HepG2 (cell line): ENCODE data around the gene CNTN4. TPM values are rescaled to one million over a fixed set of nuclear protein-coding genes. Genes with fewer than 3 reads are reported as not detected.

Experiments
- ATAC-seq: fragments of 200-7000 bp; cut with Tn5 transposase; 3 replicates; pipeline ENCODE4 v1.9.1; 2020; ENCODE audit warnings: mild to moderate bottlenecking, moderate library complexity
- BruUV-seq: library from RNA; stranded (reverse); fragments of 400-500 nt; replicated peaks from 2 replicates; lab custom pipeline; 2021; lab: Mats Ljungman, UMichigan
- CTCF ChIA-PET: fragments of 300-600 bp; formaldehyde crosslinking; extraction: SDS; loops from one replicate; lab custom pipeline; 2021; ENCODE audit warnings: low total read pairs, inconsistent platforms, low intra/inter-chr PET ratio; lab: Yijun Ruan, JAX
- POLR2A ChIA-PET: fragments of 350-600 bp; sonication (Branson Sonifier 250); formaldehyde crosslinking; loops from one replicate; lab custom pipeline; 2020; ENCODE audit warnings: antibody characterized with exemption, inconsistent platforms; lab: Yijun Ruan, JAX
- DNase-seq: peaks from one replicate; pipeline ENCODE4 v3.0.0-alpha.2; 2015; ENCODE audit warnings: low spot score
- FAIRE-seq: peaks from 3 replicates; lab custom pipeline; 2011; peaks lifted over from hg19 to GRCh38; lab: Jason Lieb, UNC
- H2AFZ ChIP-seq: one replicate; pipeline ENCODE4 v1.6.1; 2011; ENCODE audit warnings: low read length, inconsistent platforms
- H3K27ac ChIP-seq: fragments of 300-600 bp; 3 replicates; pipeline ENCODE4 v1.8.0; 2011; ENCODE audit warnings: mixed run types, mild to moderate bottlenecking, mixed read lengths, low read length, inconsistent platforms; ENCODE audit not compliant: insufficient read depth; ENCODE audit errors: extremely low read length
- H3K27me3 ChIP-seq, 2 experiments: fragments of 200-600 bp in 1 of 2; 2 replicates in 1 of 2; 3 replicates in 1 of 2; pipeline versions ENCODE4 v1.6.0 to v1.8.0; 2011; ENCODE audit warnings: low read length in 2 of 2, mild to moderate bottlenecking in 2 of 2, moderate library complexity in 2 of 2, inconsistent platforms in 1 of 2; ENCODE audit not compliant: insufficient read depth in 2 of 2, control insufficient read depth in 1 of 2
- H3K36me3 ChIP-seq, 2 experiments: fragments of 200-600 bp in 1 of 2; replicated peaks in 1 of 2; 2 replicates in 1 of 2; 3 replicates in 1 of 2; pipeline versions ENCODE4 v1.5.1 to v1.8.0; 2011; ENCODE audit warnings: low read length in 2 of 2, inconsistent platforms in 1 of 2; ENCODE audit not compliant: insufficient read depth in 2 of 2, control insufficient read depth in 1 of 2
- H3K4me1 ChIP-seq: 2 replicates; pipeline ENCODE4 v1.5.1; 2012; ENCODE audit warnings: low read length, inconsistent platforms; ENCODE audit not compliant: insufficient read depth
- H3K4me2 ChIP-seq: 2 replicates; pipeline ENCODE4 v1.6.0; 2011; ENCODE audit warnings: low read depth, low read length, inconsistent platforms
- H3K4me3 ChIP-seq, 3 experiments: fragments of 200-600 bp in 1 of 3; sonication (generic), shearing (Covaris generic) in 1 of 3; replicated peaks in 1 of 3; 2 replicates each; pipeline ENCODE4 v1.5.1; 2011 to 2016; ENCODE audit warnings: low read length in 3 of 3, inconsistent platforms in 2 of 3, low read depth in 2 of 3, mild to moderate bottlenecking in 2 of 3, control low read depth in 1 of 3, mixed read lengths in 1 of 3; ENCODE audit not compliant: insufficient read depth in 1 of 3
- H3K79me2 ChIP-seq: one replicate; pipeline ENCODE4 v1.6.1; 2011; ENCODE audit warnings: low read length, inconsistent platforms; ENCODE audit not compliant: insufficient read depth
- H3K9ac ChIP-seq: 2 replicates; pipeline ENCODE4 v1.6.0; 2011; ENCODE audit warnings: mild to moderate bottlenecking, low read depth, low read length, inconsistent platforms; ENCODE audit not compliant: insufficient read depth
- H3K9me3 ChIP-seq: 2 replicates; pipeline ENCODE4 v1.5.1; 2012; ENCODE audit warnings: mild to moderate bottlenecking, low read length
- H4K20me1 ChIP-seq: 2 replicates; pipeline ENCODE4 v1.6.0; 2011; ENCODE audit warnings: inconsistent platforms, mild to moderate bottlenecking, low read length, moderate library complexity; ENCODE audit not compliant: insufficient read depth
- AHDC1 ChIP-seq: sonication (generic); formaldehyde crosslinking; IDR thresholded peaks from 2 replicates; pipeline ENCODE4 v1.5.1; 2020; ENCODE audit warnings: mild to moderate bottlenecking, missing genetic modification reagents, borderline replicate concordance
- ATRX ChIP-seq: sonication (generic); formaldehyde crosslinking; IDR thresholded peaks from 2 replicates; pipeline ENCODE4 v1.4.0; 2020; ENCODE audit warnings: missing genetic modification reagents, borderline replicate concordance
- HIC2 ChIP-seq: sonication (generic); formaldehyde crosslinking; IDR thresholded peaks from 2 replicates; pipeline ENCODE4 v1.9.0; 2022; ENCODE audit warnings: low read depth, missing genetic modification reagents
- ZKSCAN5 ChIP-seq: sonication (generic); formaldehyde crosslinking; IDR thresholded peaks from 2 replicates; pipeline ENCODE4 v1.5.1; 2020; ENCODE audit warnings: mild to moderate bottlenecking, missing genetic modification reagents
- ZNF20 ChIP-seq: sonication (generic); formaldehyde crosslinking; IDR thresholded peaks from 2 replicates; pipeline ENCODE4 v1.4.0; 2020; ENCODE audit warnings: mild to moderate bottlenecking, moderate library complexity, missing genetic modification reagents
- ZNF362 ChIP-seq: sonication (generic); formaldehyde crosslinking; IDR thresholded peaks from 2 replicates; pipeline ENCODE4 v1.4.0; 2020; ENCODE audit warnings: missing genetic modification reagents, mild to moderate bottlenecking, borderline replicate concordance
- ZNF512B ChIP-seq: sonication (generic); formaldehyde crosslinking; IDR thresholded peaks from 2 replicates; pipeline ENCODE4 v1.5.1; 2020; ENCODE audit warnings: missing genetic modification reagents, mild to moderate bottlenecking, borderline replicate concordance
- ZNF724P ChIP-seq: sonication (generic); formaldehyde crosslinking; IDR thresholded peaks from 2 replicates; pipeline ENCODE4 v1.8.0; 2022; ENCODE audit warnings: missing genetic modification reagents, borderline replicate concordance
- ZNF775 ChIP-seq: sonication (generic); formaldehyde crosslinking; IDR thresholded peaks from 2 replicates; pipeline ENCODE4 v1.4.0; 2020; ENCODE audit warnings: missing genetic modification reagents, mild to moderate bottlenecking, moderate library complexity, borderline replicate concordance
- ZNF784 ChIP-seq: sonication (generic); formaldehyde crosslinking; IDR thresholded peaks from 2 replicates; pipeline ENCODE4 v1.5.1; 2020; ENCODE audit warnings: missing genetic modification reagents, mild to moderate bottlenecking, borderline replicate concordance
- WGBS: methylation state at CpG from one replicate; pipeline ENCODE4 v1.1.6; 2017; ENCODE audit warnings: low lambda C conversion rate; 5-methylcytosine and 5-hydroxymethylcytosine counted together
- in situ Hi-C: cut with HindIII; loops from 2 replicates; pipeline ENCODE4 v1.10.0; 2017; ENCODE audit warnings: low pct_unique_long_range_greater_than_20kb; ENCODE audit not compliant: extremely low pct_ligation_motif_present
- intact Hi-C: fragments of 100-400 bp; cut with micrococcal nuclease; formaldehyde crosslinking; loops from one replicate; pipeline ENCODE4 v1.10.0; 2022; ENCODE audit not compliant: unreplicated experiment
- polyA plus RNA-seq, 8 experiments: library from polyadenylated mRNA; depleted of rRNA in 3 of 8; stranded (reverse) in 7 of 8; unstranded in 1 of 8; fragments of >200 nt; fragmentation: Illumina TruSeq in 4 of 8; extraction: Trizol in 4 of 8; gene quantifications; 2 replicates each; pipeline versions ENCODE4 v1.2.1 to v1.2.3, GENCODE V29; 2011 to 2016; ENCODE audit warnings: low read depth in 4 of 8, missing spikeins in 1 of 8, mixed read lengths in 1 of 8; ENCODE audit not compliant: insufficient read depth in 1 of 8
- total RNA-seq, 5 experiments: library from RNA; depleted of rRNA; stranded (reverse); fragments of >200 nt; fragmentation: Illumina TruSeq; extraction: Trizol; gene quantifications; 2 replicates each; pipeline ENCODE4 v1.2.3, GENCODE V29; 2016; ENCODE audit warnings: low read depth in 1 of 5

CNTN4 gene
- total and polyA plus RNA-seq, 2 of the 13 experiments (the other 11 are each of a cell fraction or from before 2014, with no cell fraction given) = 0.01 to 0.13 TPM

GRCh38 chr3:2686816-2687502 lies 588.3 kb downstream of the CNTN4 start:
- H3K9ac ChIP-seq = no peak overlapping the region
- ChIA-PET POLR2A (no interaction called here), CTCF (no interaction called here)
- BruUV-seq = no TSS peak
- H3K4me1 ChIP-seq = no peaks in the 10 kb centered on the region
- no peaks in the 10 kb centered on the region for H3K9me3 ChIP-seq
- ATAC-seq (no peak), DNase-seq (no peak), FAIRE-seq (no peak)
- intact Hi-C loops (no loop called here), in situ Hi-C loops (no loop called here)
- H3K4me3 ChIP-seq = no peak overlapping the region
- no peak overlapping the region for H3K4me2 ChIP-seq
- H3K27me3 ChIP-seq = no peaks in the 10 kb centered on the region; a peak in 1 of 5 replicates
- H3K36me3 ChIP-seq = no peaks in the 10 kb centered on the region
- H3K27ac ChIP-seq = no peak overlapping the region
- WGBS = 0% methylated on average over 4 of the region's 4 CpGs
- H2AFZ ChIP-seq = no peak overlapping the region
- H4K20me1 ChIP-seq = no peaks in the 10 kb centered on the region
- no peaks in the 10 kb centered on the region for H3K79me2 ChIP-seq
- TF ChIP-seq ZNF784 (CRISPR knock-in tag) (no peak), HIC2 (CRISPR knock-in tag) (no peak), ZNF512B (CRISPR knock-in tag) (no peak), AHDC1 (no peak), ZKSCAN5 (no peak), ZNF20 (no peak), ZNF362 (no peak), ZNF775 (CRISPR knock-in tag) (no peak), ZNF724P (CRISPR knock-in tag) (no peak), ATRX (CRISPR knock-in tag) (no peak)
